GM18868 (cell line): ENCODE measurements around the gene CELF3.
"Not testable (repeated sequence)": the region's sequence is repeated elsewhere in the genome, so short reads cannot be mapped to it uniquely, and the experiment has no call there.

Source experiments
- ATAC-seq: cut with Tn5 transposase; IDR thresholded peaks from one replicate; pipeline ENCODE4 v1.9.1; 2021; ENCODE audit warnings: mild to moderate bottlenecking, moderate library complexity; ENCODE audit not compliant: unreplicated experiment

CELF3 gene

GRCh38 chr1:151704246-151704645 lies 12.4 kb downstream of the CELF3 start:
- ATAC-seq: no peak

- ATAC-seq: no peak
These were observed 12.8 kb downstream of the CELF3 start for GRCh38 chr1:151703813-151704212.

- no peak for ATAC-seq
These were observed 13.7 kb downstream of the CELF3 start for GRCh38 chr1:151702936-151703335.

GRCh38 chr1:151701515-151701914 lies 15.1 kb downstream of the CELF3 start:
- ATAC-seq: no peak

GRCh38 chr1:151693057-151693651 lies 23.4 kb downstream of the CELF3 start:
- ATAC-seq: no peak

- ATAC-seq: no peak
These were observed 24.4 kb downstream of the CELF3 start for GRCh38 chr1:151692226-151692625.

GRCh38 chr1:151689494-151689893 lies 27.1 kb downstream of the CELF3 start:
- no peak for ATAC-seq

- no peak for ATAC-seq
These were observed 30.0 kb downstream of the CELF3 start for GRCh38 chr1:151686561-151686960.

- ATAC-seq: no peak
These were observed 32.5 kb downstream of the CELF3 start for GRCh38 chr1:151684128-151684527.

- not testable (repeated sequence) for ATAC-seq
These were observed 33.7 kb downstream of the CELF3 start for GRCh38 chr1:151682901-151683300.

GRCh38 chr1:151681923-151682322 lies 34.7 kb downstream of the CELF3 start:
- ATAC-seq: no peak

- ATAC-seq: no peak
These were observed 35.8 kb downstream of the CELF3 start for GRCh38 chr1:151680826-151681225.

GRCh38 chr1:151680391-151680790 lies 36.2 kb downstream of the CELF3 start:
- ATAC-seq: no peak

GRCh38 chr1:151673407-151673806 lies 43.2 kb downstream of the CELF3 start:
- ATAC-seq: no peak

- not testable (repeated sequence) for ATAC-seq
These were observed 46.4 kb downstream of the CELF3 start for GRCh38 chr1:151670036-151670675.

GRCh38 chr1:151668090-151668489 lies 48.5 kb downstream of the CELF3 start:
- ATAC-seq: no peak

GRCh38 chr1:151661751-151662150 lies 54.9 kb downstream of the CELF3 start:
- ATAC-seq: no peak

GRCh38 chr1:151655371-151655770 lies 61.2 kb downstream of the CELF3 start:
- no peak for ATAC-seq

- no peak for ATAC-seq
These were observed 63.2 kb downstream of the CELF3 start for GRCh38 chr1:151653397-151653796.
